ENCODE data around the gene ATR. TPM values are rescaled to one million over a fixed set of nuclear protein-coding genes. Genes with fewer than 3 reads are reported as not detected.

Gene ATR
- total and polyA plus RNA-seq, 3 donors from 2014 or later = 21.8 to 42.8 (median 34.9) TPM

- no peaks in the 10 kb centered on the region for H3K36me3 ChIP-seq (ENCODE audit: low read depth, missing control alignments)
- no peaks in the 10 kb centered on the region for H3K4me1 ChIP-seq
- no peak overlapping the region for H3K4me3 ChIP-seq
- no peaks in the 10 kb centered on the region for H3K9me3 ChIP-seq
- intact Hi-C loops (cut with DNase I; ENCODE audit: low total_unique reads) = no loop called here
- no peaks in the 10 kb centered on the region for H3K27me3 ChIP-seq
- no peak overlapping the region for H3K27ac ChIP-seq
- WGBS, 2 donors = 80 to 81% methylated on average over 5 of the region's 5 CpGs
- no peak for DNase-seq
- no peak for TF ChIP-seq CTCF (IDR thresholded peaks at IDR 0.05)
- TF ChIP-seq POLR2A (IDR thresholded peaks at IDR 0.05) = no peak
Measured at GRCh38 chr3:142489572-142490323, 88.8 kb downstream of the ATR start.

DNA sequence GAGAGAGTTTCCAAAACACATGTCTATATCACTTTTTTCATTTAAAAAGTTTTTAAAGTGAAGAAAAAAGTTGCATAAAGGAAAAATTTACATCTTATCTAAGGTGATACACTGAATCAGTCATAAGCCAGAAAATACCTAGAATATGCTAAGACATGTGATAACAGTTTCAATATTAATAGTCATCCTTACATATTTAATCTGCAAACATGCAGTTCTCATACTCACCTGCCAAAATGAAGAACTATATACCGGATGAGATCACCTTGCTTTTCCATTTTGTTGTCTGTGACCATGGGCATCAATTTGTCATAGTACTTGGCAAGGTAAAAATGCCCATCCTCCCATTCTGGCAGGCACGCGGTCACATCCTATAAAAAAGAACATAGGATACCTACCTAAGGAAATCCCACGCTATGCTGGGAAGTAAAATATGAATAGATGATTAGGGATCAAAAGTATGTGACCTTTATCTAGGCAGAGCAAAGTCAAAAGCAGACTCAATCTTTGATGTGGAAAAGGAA, 93.6 kb downstream of the ATR start:
- Histone ChIP-seq H3K27ac (no peak overlapping the region), H3K9me3 (no peaks in the 10 kb centered on the region), H3K4me1 (no peaks in the 10 kb centered on the region), H3K36me3 (ENCODE audit: low read depth, missing control alignments) (peaks cover 4% of the 10 kb centered on the region), H3K4me3 (no peak overlapping the region), H3K27me3 (no peaks in the 10 kb centered on the region)
- TF ChIP-seq POLR2A (IDR thresholded peaks at IDR 0.05) = no peak
- TF ChIP-seq CTCF (IDR thresholded peaks at IDR 0.05) = no peak
- intact Hi-C loops (cut with DNase I; ENCODE audit: low total_unique reads) = no loop called here
- 97% methylated on average over 4 of the region's 4 CpGs for WGBS, 2 donors
- DNase-seq = no peak

- Histone ChIP-seq H3K4me1 (no peaks in the 10 kb centered on the region), H3K27me3 (no peaks in the 10 kb centered on the region), H3K36me3 (ENCODE audit: low read depth, missing control alignments) (peaks cover 4% of the 10 kb centered on the region), H3K27ac (no peak overlapping the region), H3K4me3 (no peak overlapping the region), H3K9me3 (no peaks in the 10 kb centered on the region)
- DNase-seq = no peak
- WGBS, 2 donors = 98 to 100% methylated on average over 2 of the region's 2 CpGs
- intact Hi-C loops (cut with DNase I; ENCODE audit: low total_unique reads) = no loop called here
- no peak for TF ChIP-seq CTCF (IDR thresholded peaks at IDR 0.05)
- no peak for TF ChIP-seq POLR2A (IDR thresholded peaks at IDR 0.05)
Measured at GRCh38 chr3:142481196-142481595, 97.3 kb downstream of the ATR start.

DNA sequence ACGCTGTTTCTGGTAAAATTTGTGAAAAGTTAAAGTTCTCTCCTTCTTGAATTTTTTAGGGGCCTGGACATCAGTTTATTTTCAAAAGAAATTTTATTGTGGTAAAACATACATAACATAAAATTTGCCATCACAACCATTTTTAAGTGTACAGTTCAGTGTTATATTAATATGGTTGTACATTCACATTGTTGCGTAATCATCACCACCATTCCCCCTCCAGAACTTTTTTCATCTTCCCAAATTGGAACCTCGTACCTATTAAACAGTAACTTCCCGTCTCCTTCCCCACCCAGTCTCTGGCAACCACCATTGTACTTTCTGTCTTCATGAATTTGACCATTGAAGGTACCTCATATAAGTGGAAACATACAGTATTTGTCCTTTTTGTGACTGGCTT, 107.7 kb downstream of the ATR start:
- no peak overlapping the region for H3K4me3 ChIP-seq
- 87 to 88% methylated on average over 4 of the region's 4 CpGs for WGBS, 2 donors
- no peaks in the 10 kb centered on the region for H3K27me3 ChIP-seq
- no peaks in the 10 kb centered on the region for H3K4me1 ChIP-seq
- no peaks in the 10 kb centered on the region for H3K36me3 ChIP-seq (ENCODE audit: low read depth, missing control alignments)
- no peak overlapping the region for H3K27ac ChIP-seq
- intact Hi-C loops (cut with DNase I; ENCODE audit: low total_unique reads) = no loop called here
- TF ChIP-seq CTCF (IDR thresholded peaks at IDR 0.05) = no peak
- no peak for TF ChIP-seq POLR2A (IDR thresholded peaks at IDR 0.05)
- no peak for DNase-seq
- no peaks in the 10 kb centered on the region for H3K9me3 ChIP-seq

DNA sequence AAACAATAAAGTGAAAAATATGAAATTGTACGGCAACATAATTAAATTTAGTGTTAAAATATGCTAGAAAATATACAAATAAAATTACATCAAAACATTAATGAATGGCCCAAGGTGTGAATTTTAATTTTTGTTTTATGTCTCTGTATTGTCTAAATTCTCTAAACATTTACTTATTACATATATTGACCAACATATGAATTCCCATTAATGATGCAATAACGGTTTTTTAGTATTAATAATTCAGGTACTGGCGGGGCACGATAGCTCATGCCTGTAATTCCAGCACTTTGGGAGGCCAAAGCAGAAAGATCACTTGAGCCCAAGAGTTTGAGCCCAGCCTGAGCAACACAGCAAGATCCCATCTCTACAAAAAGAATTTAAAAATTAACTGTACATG, 110.1 kb downstream of the ATR start:
- Histone ChIP-seq H3K4me3 (no peak overlapping the region), H3K9me3 (no peaks in the 10 kb centered on the region), H3K36me3 (ENCODE audit: low read depth, missing control alignments) (no peaks in the 10 kb centered on the region), H3K27ac (no peak overlapping the region), H3K27me3 (no peaks in the 10 kb centered on the region), H3K4me1 (no peaks in the 10 kb centered on the region)
- TF ChIP-seq CTCF (IDR thresholded peaks at IDR 0.05) (no peak), POLR2A (IDR thresholded peaks at IDR 0.05) (no peak)
- no peak for DNase-seq
- 94 to 97% methylated on average over 4 of the region's 4 CpGs for WGBS, 2 donors
- intact Hi-C loops (cut with DNase I; ENCODE audit: low total_unique reads) = no loop called here

Data from testis (tissue), 3 donors.